H9 (cell line): Measurements from ENCODE around the gene WDR72. TPM values are rescaled to one million over a fixed set of nuclear protein-coding genes. Genes with fewer than 3 reads are reported as not detected.
A peak's percentile ranks its signal among the peaks of the same experiment; 100 is the strongest.

Experiments used
- DNase-seq: peaks from one replicate; pipeline ENCODE4 v3.0.0-alpha.2; 2017
- H2AFZ ChIP-seq: one replicate; pipeline ENCODE4 v1.6.1; 2013; ENCODE audit warnings: mild to moderate bottlenecking, low read length, control low read depth, moderate library complexity
- H2AK5ac ChIP-seq: 2 replicates; pipeline ENCODE4 v1.6.1; 2013; ENCODE audit warnings: low read length, control low read depth, mixed read lengths; ENCODE audit not compliant: insufficient read length
- H2BK120ac ChIP-seq: one replicate; pipeline ENCODE4 v1.6.1; 2013; ENCODE audit warnings: low read depth, mild to moderate bottlenecking, low read length, control low read depth, inconsistent platforms; ENCODE audit not compliant: poor library complexity, severe bottlenecking
- H2BK12ac ChIP-seq: 2 replicates; pipeline ENCODE4 v1.6.1; 2013; ENCODE audit warnings: low read length, control low read depth, mixed read lengths, low read depth; ENCODE audit not compliant: insufficient read length
- H2BK15ac ChIP-seq: 2 replicates; pipeline ENCODE4 v1.6.1; 2013; ENCODE audit warnings: low read depth, low read length, control low read depth
- H2BK20ac ChIP-seq: one replicate; pipeline ENCODE4 v1.6.1; 2013; ENCODE audit warnings: low read depth, mild to moderate bottlenecking, low read length, control low read depth, inconsistent platforms; ENCODE audit not compliant: poor library complexity, severe bottlenecking
- H2BK5ac ChIP-seq: 2 replicates; pipeline ENCODE4 v1.6.1; 2013; ENCODE audit warnings: low read length, control low read depth, mixed read lengths; ENCODE audit not compliant: insufficient read length
- H3K14ac ChIP-seq: 2 replicates; pipeline ENCODE4 v1.6.1; 2013; ENCODE audit warnings: low read length, control low read depth; ENCODE audit not compliant: insufficient read depth
- H3K18ac ChIP-seq: 2 replicates; pipeline ENCODE4 v1.6.1; 2013; ENCODE audit warnings: low read depth, mild to moderate bottlenecking, mixed read lengths, low read length, control low read depth; ENCODE audit not compliant: insufficient read length
- H3K23ac ChIP-seq: 2 replicates; pipeline ENCODE4 v1.6.1; 2013; ENCODE audit warnings: low read length, control low read depth, mixed read lengths, low read depth; ENCODE audit not compliant: insufficient read length
- H3K23me2 ChIP-seq: 2 replicates; pipeline ENCODE4 v1.6.1; 2013; ENCODE audit warnings: low read depth, mild to moderate bottlenecking, mixed read lengths, low read length, control low read depth; ENCODE audit not compliant: insufficient read length, poor library complexity, severe bottlenecking
- H3K27ac ChIP-seq: 2 replicates; pipeline ENCODE4 v1.5.1; 2013; ENCODE audit warnings: low read length, control low read depth, mixed read lengths, low read depth; ENCODE audit not compliant: insufficient read length
- H3K27me3 ChIP-seq: 2 replicates; pipeline ENCODE4 v1.6.1; 2013; ENCODE audit warnings: low read length, control low read depth, inconsistent platforms; ENCODE audit not compliant: insufficient read depth
- H3K4ac ChIP-seq: 2 replicates; pipeline ENCODE4 v1.6.1; 2013; ENCODE audit warnings: low read depth, mild to moderate bottlenecking, control low read depth, inconsistent platforms, low read length, moderate library complexity
- H3K4me1 ChIP-seq: 2 replicates; pipeline ENCODE4 v1.6.1; 2013; ENCODE audit warnings: low read length, control low read depth, inconsistent platforms; ENCODE audit not compliant: insufficient read depth
- H3K4me2 ChIP-seq: 2 replicates; pipeline ENCODE4 v1.6.1; 2013; ENCODE audit warnings: low read length, control low read depth, mixed read lengths; ENCODE audit not compliant: insufficient read length, insufficient read depth
- H3K56ac ChIP-seq: 2 replicates; pipeline ENCODE4 v1.6.1; 2013; ENCODE audit warnings: low read depth, mild to moderate bottlenecking, mixed read lengths, low read length, control low read depth; ENCODE audit not compliant: insufficient read length
- H3K79me1 ChIP-seq: 2 replicates; pipeline ENCODE4 v1.6.1; 2013; ENCODE audit warnings: low read depth, mild to moderate bottlenecking, moderate library complexity, low read length, control low read depth, inconsistent platforms; ENCODE audit not compliant: insufficient read depth, poor library complexity, severe bottlenecking
- H3K79me2 ChIP-seq: 2 replicates; pipeline ENCODE4 v1.6.1; 2013; ENCODE audit warnings: low read length, control low read depth, inconsistent platforms; ENCODE audit not compliant: insufficient read depth
- H3K9ac ChIP-seq: 2 replicates; pipeline ENCODE4 v1.6.1; 2013; ENCODE audit warnings: low read length, control low read depth, mixed read lengths; ENCODE audit not compliant: insufficient read length; ENCODE audit errors: extremely low read depth
- H3K9me3 ChIP-seq: one replicate; pipeline ENCODE4 v1.6.1; 2013; ENCODE audit warnings: low read depth, low read length, inconsistent platforms; ENCODE audit not compliant: control insufficient read depth
- H3T11ph ChIP-seq: one replicate; pipeline ENCODE4 v1.6.1; 2013; ENCODE audit warnings: mild to moderate bottlenecking, low read length, control low read depth, inconsistent platforms
- H4K20me1 ChIP-seq: one replicate; pipeline ENCODE4 v1.6.1; 2013; ENCODE audit not compliant: control insufficient read depth, insufficient read length, insufficient read depth
- H4K5ac ChIP-seq: 2 replicates; pipeline ENCODE4 v1.6.1; 2013; ENCODE audit warnings: low read depth, mild to moderate bottlenecking, mixed read lengths, low read length, control low read depth; ENCODE audit not compliant: insufficient read length
- H4K8ac ChIP-seq: replicated peaks from 2 replicates; pipeline ENCODE4 v1.6.1; 2013; ENCODE audit warnings: low read length, control low read depth, mixed read lengths, low read depth; ENCODE audit not compliant: insufficient read length
- H4K91ac ChIP-seq: 2 replicates; pipeline ENCODE4 v1.6.1; 2013; ENCODE audit warnings: low read depth, mild to moderate bottlenecking, moderate library complexity, mixed read lengths, low read length, control low read depth; ENCODE audit not compliant: insufficient read length
- H3K27ac Mint-ChIP-seq, 3 experiments: 2 replicates in 2 of 3; 3 replicates in 1 of 3; pipeline ENCODE4 v1.8.0; 2020 to 2021; ENCODE audit warnings: mixed read lengths in 3 of 3, mild to moderate bottlenecking in 1 of 3, moderate library complexity in 1 of 3
- H3K27me3 Mint-ChIP-seq: 2 replicates; pipeline ENCODE4 v1.8.0; 2021; ENCODE audit warnings: low read depth, mild to moderate bottlenecking, moderate library complexity, mixed read lengths
- H3K36me3 Mint-ChIP-seq, 3 experiments: 2 replicates in 2 of 3; 3 replicates in 1 of 3; pipeline ENCODE4 v1.8.0; 2020 to 2021; ENCODE audit warnings: low read depth in 3 of 3, mixed read lengths in 3 of 3; ENCODE audit not compliant: insufficient read depth in 1 of 3
- H3K4me1 Mint-ChIP-seq, 2 experiments: 2 replicates each; pipeline ENCODE4 v1.8.0; 2020; ENCODE audit warnings: mixed read lengths in 2 of 2
- H3K4me3 Mint-ChIP-seq, 2 experiments: 2 replicates in 1 of 2; 3 replicates in 1 of 2; pipeline ENCODE4 v1.8.0; 2020 to 2021; ENCODE audit warnings: mild to moderate bottlenecking in 2 of 2, mixed read lengths in 2 of 2, moderate library complexity in 1 of 2
- H3K9me3 Mint-ChIP-seq, 2 experiments: 2 replicates in 1 of 2; 3 replicates in 1 of 2; pipeline ENCODE4 v1.8.0; 2020; ENCODE audit warnings: mild to moderate bottlenecking in 2 of 2, mixed read lengths in 2 of 2, moderate library complexity in 1 of 2
- CTCF ChIP-seq: fragments of 200-600 bp; sonication (generic); conservative IDR thresholded peaks from 3 replicates; pipeline ENCODE4 v1.8.0; 2021; ENCODE audit warnings: antibody characterized with exemption, mild to moderate bottlenecking
- WGBS: extraction: QIAGEN DNeasy Blood & Tissue Kit; methylation state at CpG from one replicate; pipeline ENCODE4 v1.1.7; 2013; ENCODE audit warnings: missing lambda C conversion rate, low lambda C conversion rate, mixed read lengths; ENCODE audit not compliant: insufficient read length; ENCODE audit errors: extremely low coverage; 5-methylcytosine and 5-hydroxymethylcytosine counted together
- total RNA-seq: library from RNA; stranded (reverse); gene quantifications from 2 replicates; pipeline ENCODE4 v1.2.1, GENCODE V29; 2021

The WDR72 gene
- total RNA-seq, 1 experiment from 2014 or later = 2.9 TPM

GRCh38 chr15:53808058-53808706, 48.7 kb upstream of the WDR72 start:
- no peaks in the 10 kb centered on the region for H3K23me2 ChIP-seq
- no peak overlapping the region for H3K23ac ChIP-seq
- no peak overlapping the region for H3K56ac ChIP-seq
- H3K27ac ChIP-seq = no peak overlapping the region
- no peaks in the 10 kb centered on the region for H3K36me3 Mint-ChIP-seq
- WGBS = no CpG with 5 or more reads among the region's 5 CpGs
- no peaks in the 10 kb centered on the region for H3K4me1 ChIP-seq
- no peak for DNase-seq
- TF ChIP-seq CTCF = peak; percentile 79
- H2AFZ ChIP-seq = peak overlapping the region; percentile 94
- H3K9ac ChIP-seq = no peak overlapping the region
- H3K18ac ChIP-seq = no peak overlapping the region
- no peak overlapping the region for H3T11ph ChIP-seq
- no peak overlapping the region for H3K4ac ChIP-seq
- no peak overlapping the region for H4K5ac ChIP-seq
- no peak overlapping the region for H2AK5ac ChIP-seq
- no peak overlapping the region for H2BK5ac ChIP-seq
- no peak overlapping the region for H3K4me2 ChIP-seq
- no peak overlapping the region for H2BK20ac ChIP-seq
- no peaks in the 10 kb centered on the region for H3K9me3 Mint-ChIP-seq
- H2BK15ac ChIP-seq = no peak overlapping the region
- H3K14ac ChIP-seq = no peak overlapping the region
- no peaks in the 10 kb centered on the region for H3K79me1 ChIP-seq
- H2BK120ac ChIP-seq = no peak overlapping the region
- no peak overlapping the region for H4K91ac ChIP-seq
- no peak overlapping the region for H4K8ac ChIP-seq
- H3K27me3 Mint-ChIP-seq = no peaks in the 10 kb centered on the region; the same call in 1 of the 2 replicates
- no peak overlapping the region for H2BK12ac ChIP-seq
- H3K27me3 ChIP-seq = no peaks in the 10 kb centered on the region
- no peaks in the 10 kb centered on the region for H3K9me3 ChIP-seq
- H3K79me2 ChIP-seq = no peaks in the 10 kb centered on the region
- H4K20me1 ChIP-seq = no peaks in the 10 kb centered on the region
- H3K27ac Mint-ChIP-seq = no peak overlapping the region
- H3K4me1 Mint-ChIP-seq = no peaks in the 10 kb centered on the region
- H3K4me3 Mint-ChIP-seq = no peak overlapping the region
